ENCODE data around the gene STMN1.

DNA sequence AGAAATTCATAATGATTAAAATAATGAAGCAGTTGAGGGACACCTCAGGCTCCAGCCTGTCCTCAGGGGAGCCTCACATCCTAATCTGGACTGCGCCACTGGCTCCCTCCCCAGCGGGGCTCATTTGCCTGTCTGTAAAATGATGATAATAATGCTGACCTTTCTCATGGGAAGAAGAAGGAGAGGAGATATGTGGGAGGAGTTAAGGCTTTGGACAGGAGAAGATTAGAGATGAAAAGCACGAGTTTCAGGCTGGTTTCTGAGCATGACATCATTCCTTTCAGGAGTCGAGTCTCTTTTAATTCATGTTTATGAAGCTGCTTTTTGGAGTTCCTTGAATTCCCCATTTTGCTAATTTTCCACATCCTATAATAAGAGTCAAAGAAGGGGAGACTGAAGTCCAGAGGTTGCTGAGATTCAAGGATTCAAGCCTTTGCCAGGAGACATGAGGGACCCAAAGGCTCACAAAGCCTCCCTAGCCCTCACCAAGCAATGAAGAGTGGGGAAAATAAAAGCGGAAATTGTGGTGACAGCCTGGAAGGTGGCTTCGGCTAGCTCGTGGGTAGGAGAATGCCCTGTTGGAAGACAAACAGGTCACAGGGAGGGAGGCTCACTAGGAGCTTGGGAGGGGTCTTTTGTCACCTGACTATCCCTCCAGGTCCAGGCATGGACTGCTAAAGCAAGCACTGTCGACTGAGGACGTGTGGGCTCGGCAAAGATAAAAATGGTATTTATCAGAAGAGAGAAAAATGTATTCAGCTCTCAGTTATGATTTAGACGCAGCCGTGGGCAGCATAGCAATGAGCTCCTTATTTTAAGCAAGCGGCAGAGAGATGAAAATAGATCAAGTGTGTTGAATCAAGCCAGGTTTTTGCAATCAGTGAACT, 27.5 kb upstream of the STMN1 start:
- TF ChIP-seq TAF1 (IDR thresholded peaks at IDR 0.05; ENCODE audit: low read depth, low read length) (no peak), POLR2A (IDR thresholded peaks at IDR 0.05; ENCODE audit: low read depth, low read length) (no peak), POU2F2 (IDR thresholded peaks at IDR 0.05; ENCODE audit: low read depth, low read length) (no peak), POLR2AphosphoS5 (IDR thresholded peaks at IDR 0.05; ENCODE audit: low read depth, low read length) (no peak), SPI1 (IDR thresholded peaks at IDR 0.05; ENCODE audit: low read depth, low read length) (no peak), PAX5 (IDR thresholded peaks at IDR 0.05; ENCODE audit: insufficient read depth, low read length, severe bottlenecking) (no peak)
